DMS 273 (cell line): ENCODE data around the gene FAM50B.

Experiments used
- DNase-seq: peaks from one replicate; lab custom pipeline; 2025; ENCODE audit not compliant: unreplicated experiment; lab: John Stamatoyannopoulos, UW

The FAM50B gene

GRCh38 chr6:3871515-3871914 is 22.3 kb downstream of the FAM50B start:
- DNase-seq: no peak

GRCh38 chr6:3871939-3872338 is 22.8 kb downstream of the FAM50B start:
- DNase-seq: no peak

GRCh38 chr6:3872370-3872854 is 23.2 kb downstream of the FAM50B start:
- no peak for DNase-seq

- DNase-seq: no peak
Observed at GRCh38 chr6:3873051-3873450, 23.9 kb downstream of the FAM50B start.

- DNase-seq: no peak
Observed at GRCh38 chr6:3874069-3874468, 24.9 kb downstream of the FAM50B start.

GRCh38 chr6:3875486-3875885 is 26.3 kb downstream of the FAM50B start:
- no peak for DNase-seq

- no peak for DNase-seq
Observed at GRCh38 chr6:3876101-3876500, 26.9 kb downstream of the FAM50B start.

- DNase-seq: no peak
Observed at GRCh38 chr6:3876866-3877265, 27.7 kb downstream of the FAM50B start.

GRCh38 chr6:3878048-3878666 is 29.0 kb downstream of the FAM50B start:
- no peak for DNase-seq

GRCh38 chr6:3879194-3879952 is 30.2 kb downstream of the FAM50B start:
- DNase-seq: no peak

- DNase-seq: no peak
Observed at GRCh38 chr6:3881711-3882421, 32.7 kb downstream of the FAM50B start.

- DNase-seq: no peak
Observed at GRCh38 chr6:3882431-3882830, 33.3 kb downstream of the FAM50B start.

GRCh38 chr6:3882866-3883265 is 33.7 kb downstream of the FAM50B start:
- no peak for DNase-seq

GRCh38 chr6:3884007-3884745 is 35.0 kb downstream of the FAM50B start:
- no peak for DNase-seq

- peak; percentile 74 for DNase-seq
Observed at GRCh38 chr6:3885262-3886036, 36.3 kb downstream of the FAM50B start.

- DNase-seq: peak; percentile 13
Observed at GRCh38 chr6:3887150-3887700, 38.1 kb downstream of the FAM50B start.

- DNase-seq: no peak
Observed at GRCh38 chr6:3888153-3888957, 39.2 kb downstream of the FAM50B start.

- no peak for DNase-seq
Observed at GRCh38 chr6:3890047-3890446, 40.9 kb downstream of the FAM50B start.

- no peak for DNase-seq
Observed at GRCh38 chr6:3891883-3892282, 42.7 kb downstream of the FAM50B start.
